Right atrium auricular region (tissue), 2 donors: Measurements from ENCODE around the gene PTPN4. TPM values are rescaled to one million over a fixed set of nuclear protein-coding genes. Genes with fewer than 3 reads are reported as not detected.

Experiments
- DNase-seq: peaks from one replicate; pipeline ENCODE4 v3.0.0-alpha.2; 2019; ENCODE audit warnings: low spot score
- H3K27ac ChIP-seq, 2 donors: fragments of 200-600 bp; sonication (generic); 1 replicate in 1 of 2; 2 replicates in 1 of 2; pipeline ENCODE4 v1.5.1; 2016 to 2019
- H3K27me3 ChIP-seq, 2 donors: fragments of 200-600 bp; sonication (generic); one replicate each; pipeline versions ENCODE4 v1.5.1 to v1.6.0; 2017 to 2019
- H3K36me3 ChIP-seq: fragments of 200-600 bp; sonication (generic); one replicate; pipeline ENCODE4 v1.5.1; 2016
- H3K4me1 ChIP-seq, 2 donors: fragments of 200-600 bp; sonication (generic); one replicate each; pipeline versions ENCODE4 v1.5.1 to v1.6.0; 2017 to 2019
- H3K4me3 ChIP-seq, 2 donors: fragments of 200-600 bp; sonication (generic); 1 replicate in 1 of 2; 2 replicates in 1 of 2; pipeline ENCODE4 v1.5.1; 2017 to 2019; ENCODE audit warnings: mild to moderate bottlenecking in 1 of 2, moderate library complexity in 1 of 2
- H3K9me3 ChIP-seq, 2 donors: fragments of 200-600 bp; sonication (generic); one replicate each; pipeline ENCODE4 v1.5.1; 2019
- total RNA-seq, 2 donors: library from RNA; depleted of rRNA; stranded (reverse); fragments of >200 nt; gene quantifications; one replicate each; pipeline ENCODE4 v1.1.0, GENCODE V29; 2016
- TF ChIP-seq, protein P1 (sequence below), 2 donors: fragments of 200-600 bp; sonication (generic); IDR thresholded peaks; one replicate each; pipeline ENCODE4 v1.5.1; 2019; ENCODE audit warnings: antibody characterized with exemption in 2 of 2

The PTPN4 gene
- total RNA-seq, 2 donors from 2014 or later = 23.7 to 44.1 TPM

GRCh38 chr2:119853777-119854399 lies 94.2 kb downstream of the PTPN4 start:
- Histone ChIP-seq H3K9me3 (peaks cover 7 to 19% of the 10 kb centered on the region in 2 donors), H3K36me3 (no peaks in the 10 kb centered on the region), H3K4me1 (peaks cover 0 to 14% of the 10 kb centered on the region in 2 donors), H3K4me3 (no peak overlapping the region), H3K27ac (no peak overlapping the region), H3K27me3 (no peaks in the 10 kb centered on the region)
- TF ChIP-seq, protein P1, sequence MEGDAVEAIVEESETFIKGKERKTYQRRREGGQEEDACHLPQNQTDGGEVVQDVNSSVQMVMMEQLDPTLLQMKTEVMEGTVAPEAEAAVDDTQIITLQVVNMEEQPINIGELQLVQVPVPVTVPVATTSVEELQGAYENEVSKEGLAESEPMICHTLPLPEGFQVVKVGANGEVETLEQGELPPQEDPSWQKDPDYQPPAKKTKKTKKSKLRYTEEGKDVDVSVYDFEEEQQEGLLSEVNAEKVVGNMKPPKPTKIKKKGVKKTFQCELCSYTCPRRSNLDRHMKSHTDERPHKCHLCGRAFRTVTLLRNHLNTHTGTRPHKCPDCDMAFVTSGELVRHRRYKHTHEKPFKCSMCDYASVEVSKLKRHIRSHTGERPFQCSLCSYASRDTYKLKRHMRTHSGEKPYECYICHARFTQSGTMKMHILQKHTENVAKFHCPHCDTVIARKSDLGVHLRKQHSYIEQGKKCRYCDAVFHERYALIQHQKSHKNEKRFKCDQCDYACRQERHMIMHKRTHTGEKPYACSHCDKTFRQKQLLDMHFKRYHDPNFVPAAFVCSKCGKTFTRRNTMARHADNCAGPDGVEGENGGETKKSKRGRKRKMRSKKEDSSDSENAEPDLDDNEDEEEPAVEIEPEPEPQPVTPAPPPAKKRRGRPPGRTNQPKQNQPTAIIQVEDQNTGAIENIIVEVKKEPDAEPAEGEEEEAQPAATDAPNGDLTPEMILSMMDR (IDR thresholded peaks at IDR 0.05) = no peak
- DNase-seq = no peak

DNA sequence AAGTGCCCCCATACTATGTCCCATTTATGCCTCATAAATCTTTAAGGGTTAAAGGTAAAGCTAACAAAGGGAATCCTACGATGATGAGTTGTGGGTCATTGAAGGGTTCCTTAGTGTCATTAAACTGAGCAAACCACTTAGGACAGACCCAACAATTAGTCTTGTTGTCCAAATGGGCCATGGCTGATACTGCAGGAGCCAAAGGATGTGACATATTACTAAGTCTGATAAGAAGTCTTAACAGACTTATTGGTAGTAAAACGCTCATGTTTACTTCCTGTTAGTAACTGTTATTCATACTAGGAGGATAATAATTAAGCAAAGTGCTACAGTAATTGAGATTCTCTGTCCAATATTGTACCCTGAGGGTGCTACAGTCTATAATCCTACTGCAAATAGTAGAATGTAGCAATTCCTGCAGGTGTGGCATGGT lies 96.8 kb downstream of the PTPN4 start:
- Histone ChIP-seq H3K27me3 (no peaks in the 10 kb centered on the region), H3K27ac (no peak overlapping the region), H3K4me1 (peaks cover 0 to 18% of the 10 kb centered on the region in 2 donors), H3K4me3 (no peak overlapping the region), H3K36me3 (no peaks in the 10 kb centered on the region), H3K9me3 (peaks cover 7 to 17% of the 10 kb centered on the region in 2 donors)
- DNase-seq = no peak
- TF ChIP-seq, protein P1 (IDR thresholded peaks at IDR 0.05) = no peak

DNA sequence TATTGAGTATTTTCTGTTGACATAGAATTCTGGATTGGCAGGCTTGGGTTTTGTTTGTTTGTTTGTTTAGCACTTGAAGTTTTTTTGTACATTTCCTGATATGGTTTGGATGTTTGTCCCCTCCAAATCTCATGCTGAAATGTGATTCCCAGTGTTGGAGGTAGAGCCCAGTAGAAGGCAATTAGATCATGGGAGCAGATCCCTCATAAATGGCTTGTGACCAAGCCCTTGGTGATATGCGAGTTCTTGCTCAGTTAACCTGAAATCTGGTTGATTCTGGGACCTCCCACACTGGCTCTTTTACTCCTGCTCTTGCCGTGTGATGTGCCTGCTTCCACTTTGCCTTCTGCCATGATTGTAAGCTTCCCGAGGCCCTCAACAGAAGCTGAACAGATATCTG lies 98.0 kb downstream of the PTPN4 start:
- H3K36me3 ChIP-seq = no peaks in the 10 kb centered on the region
- H3K4me3 ChIP-seq = no peak overlapping the region
- no peak for DNase-seq
- TF ChIP-seq, protein P1 (IDR thresholded peaks at IDR 0.05) = no peak
- H3K9me3 ChIP-seq = peaks cover 0 to 4% of the 10 kb centered on the region in 2 donors
- peaks cover 0 to 27% of the 10 kb centered on the region in 2 donors for H3K4me1 ChIP-seq
- H3K27me3 ChIP-seq = no peaks in the 10 kb centered on the region
- no peak overlapping the region for H3K27ac ChIP-seq

DNA sequence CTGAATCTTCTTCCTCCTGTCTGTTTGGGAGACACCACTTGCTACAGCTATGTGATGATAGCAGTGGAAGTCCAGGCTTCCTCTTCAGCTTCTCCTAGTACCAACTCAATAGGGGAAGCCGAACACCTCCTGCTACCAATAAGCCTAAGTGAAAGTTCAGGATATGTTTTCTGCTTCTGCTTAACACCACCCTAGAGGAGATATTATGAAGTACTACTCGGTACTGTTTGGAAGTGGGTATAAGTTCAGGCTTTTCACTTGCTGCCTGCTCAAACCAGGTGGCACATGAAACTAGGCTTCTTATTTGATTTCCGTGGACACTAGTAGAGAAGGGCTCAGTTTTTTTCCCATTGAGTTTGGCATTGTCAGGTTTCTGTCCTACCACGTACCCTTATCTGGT lies 99.8 kb downstream of the PTPN4 start:
- no peaks in the 10 kb centered on the region for H3K36me3 ChIP-seq
- no peak overlapping the region for H3K27ac ChIP-seq
- DNase-seq = no peak
- no peak overlapping the region for H3K4me3 ChIP-seq
- H3K9me3 ChIP-seq = no peaks in the 10 kb centered on the region
- peaks cover 0 to 27% of the 10 kb centered on the region in 2 donors for H3K4me1 ChIP-seq
- no peaks in the 10 kb centered on the region for H3K27me3 ChIP-seq
- TF ChIP-seq, protein P1 (IDR thresholded peaks at IDR 0.05) = no peak

DNA sequence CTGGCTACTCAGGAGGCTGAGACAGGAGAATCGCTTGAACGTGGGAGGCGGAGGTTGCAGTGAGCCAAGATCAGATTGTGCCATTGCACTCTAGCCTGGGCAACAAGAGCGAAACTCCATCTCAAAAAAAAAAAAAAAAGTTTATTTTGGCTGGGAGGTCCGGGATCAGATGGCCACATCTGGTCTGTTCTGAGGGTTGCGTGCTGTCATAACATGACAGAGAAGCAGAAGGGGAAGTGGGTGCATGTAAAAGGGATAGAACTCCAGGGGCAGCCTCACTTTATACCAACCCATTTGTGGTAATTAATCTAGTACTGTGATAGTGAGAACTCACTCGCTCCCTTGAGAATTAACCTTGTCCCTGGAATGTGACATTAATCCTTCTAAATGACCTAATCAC lies 101.2 kb downstream of the PTPN4 start:
- DNase-seq = no peak
- no peak overlapping the region for H3K4me3 ChIP-seq
- H3K9me3 ChIP-seq = no peaks in the 10 kb centered on the region
- TF ChIP-seq, protein P1 (IDR thresholded peaks at IDR 0.05) = no peak
- H3K36me3 ChIP-seq = no peaks in the 10 kb centered on the region
- H3K27me3 ChIP-seq = no peaks in the 10 kb centered on the region
- no peak overlapping the region for H3K27ac ChIP-seq
- peaks cover 0 to 27% of the 10 kb centered on the region in 2 donors for H3K4me1 ChIP-seq
